Measurements from ENCODE around the gene ZNF451. TPM values are rescaled to one million over a fixed set of nuclear protein-coding genes. Genes with fewer than 3 reads are reported as not detected.

Gene ZNF451
- total RNA-seq, 2 donors from 2014 or later = 30.3 to 35.0 TPM

- Histone ChIP-seq H3K9me3 (no peaks in the 10 kb centered on the region), H3K4me1 (peaks cover 9% of the 10 kb centered on the region), H3K4me3 (no peak overlapping the region), H3K36me3 (replicated peaks in 1 of 2; ENCODE audit: insufficient read depth in 1 of 2, low read depth in 2 of 2) (no peaks in the 10 kb centered on the region), H3K27me3 (no peaks in the 10 kb centered on the region), H3K27ac (no peak overlapping the region)
- TF ChIP-seq CTCF (IDR thresholded peaks at IDR 0.05) = no peak
- no peak for TF ChIP-seq POLR2A (IDR thresholded peaks at IDR 0.05)
- DNase-seq (no peak), ATAC-seq (no peak)
- intact Hi-C loops (cut with DNase I) = no loop called here
- whole genome bisulfite sequencing, 2 donors = 67% methylated on average over 1 of the region's 1 CpG
These were observed 18.7 kb downstream of the ZNF451 start for GRCh38 chr6:57108691-57109090.

- Histone ChIP-seq H3K9me3 (no peaks in the 10 kb centered on the region), H3K4me1 (peaks cover 9% of the 10 kb centered on the region), H3K27me3 (no peaks in the 10 kb centered on the region), H3K27ac (no peak overlapping the region), H3K4me3 (no peak overlapping the region), H3K36me3 (replicated peaks in 1 of 2; ENCODE audit: insufficient read depth in 1 of 2, low read depth in 2 of 2) (no peaks in the 10 kb centered on the region)
- TF ChIP-seq CTCF (IDR thresholded peaks at IDR 0.05) (no peak), POLR2A (IDR thresholded peaks at IDR 0.05) (no peak)
- ATAC-seq (no peak), DNase-seq (no peak)
- intact Hi-C loops (cut with DNase I) = no loop called here
These were observed 19.9 kb downstream of the ZNF451 start for GRCh38 chr6:57109880-57110279.

DNA sequence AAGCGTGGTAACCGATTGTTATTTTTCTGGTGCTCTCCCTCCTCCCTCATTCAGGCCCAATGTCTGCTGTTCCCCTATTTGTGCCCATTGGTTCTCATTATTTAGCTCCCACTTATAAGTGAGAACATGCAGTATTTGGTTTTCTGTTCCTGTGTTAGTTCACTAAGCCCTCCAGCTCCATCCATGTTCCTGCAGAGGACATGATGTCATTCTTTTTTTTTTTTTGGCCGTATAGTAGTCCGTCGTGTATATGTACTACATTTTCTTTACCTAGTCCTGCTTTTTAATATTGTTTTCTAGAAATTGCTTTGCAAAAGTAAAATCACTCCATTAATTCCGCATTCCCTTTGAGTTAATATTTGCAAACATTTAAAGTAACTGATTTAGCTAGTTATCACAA lies 23.1 kb downstream of the ZNF451 start:
- ATAC-seq = no peak
- H3K4me3 ChIP-seq = no peak overlapping the region
- DNase-seq = no peak
- intact Hi-C loops (cut with DNase I) = no loop called here
- TF ChIP-seq POLR2A (IDR thresholded peaks at IDR 0.05) (no peak), CTCF (IDR thresholded peaks at IDR 0.05) (no peak)
- WGBS, 2 donors = 95% methylated on average over 6 of the region's 6 CpGs
- H3K9me3 ChIP-seq = no peaks in the 10 kb centered on the region
- H3K4me1 ChIP-seq = no peaks in the 10 kb centered on the region
- no peaks in the 10 kb centered on the region for H3K36me3 ChIP-seq (replicated peaks in 1 of 2; ENCODE audit: insufficient read depth in 1 of 2, low read depth in 2 of 2)
- no peak overlapping the region for H3K27ac ChIP-seq
- no peaks in the 10 kb centered on the region for H3K27me3 ChIP-seq

GRCh38 chr6:57116776-57117175 lies 26.8 kb downstream of the ZNF451 start:
- Histone ChIP-seq H3K27me3 (no peaks in the 10 kb centered on the region), H3K9me3 (no peaks in the 10 kb centered on the region), H3K36me3 (replicated peaks in 1 of 2; ENCODE audit: insufficient read depth in 1 of 2, low read depth in 2 of 2) (no peaks in the 10 kb centered on the region), H3K27ac (no peak overlapping the region), H3K4me3 (no peak overlapping the region), H3K4me1 (no peaks in the 10 kb centered on the region)
- 30 to 40% methylated on average over 1 of the region's 1 CpG for WGBS, 2 donors
- ATAC-seq (no peak), DNase-seq (no peak)
- intact Hi-C loops (cut with DNase I) = no loop called here
- no peak for TF ChIP-seq POLR2A (IDR thresholded peaks at IDR 0.05)
- no peak for TF ChIP-seq CTCF (IDR thresholded peaks at IDR 0.05)

DNA sequence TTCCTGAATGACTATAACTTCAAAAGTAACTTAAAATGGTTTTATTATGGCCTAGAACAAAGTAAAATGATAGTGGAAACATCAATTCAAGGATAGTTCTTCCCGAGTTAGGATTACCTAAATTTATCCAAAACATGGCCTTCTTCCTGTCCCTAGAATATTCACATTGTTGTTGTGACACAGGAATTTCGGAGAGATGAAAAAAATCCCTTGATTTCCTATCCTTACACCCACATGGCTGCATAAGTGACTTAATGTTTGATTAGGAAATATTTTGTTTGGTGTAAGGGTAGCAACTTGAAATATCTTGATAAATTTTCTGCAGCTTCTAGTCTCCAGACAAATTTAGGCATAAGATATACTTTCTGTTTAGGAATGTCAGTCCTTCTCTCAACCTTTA lies 27.8 kb downstream of the ZNF451 start:
- no peaks in the 10 kb centered on the region for H3K27me3 ChIP-seq
- H3K4me1 ChIP-seq = no peaks in the 10 kb centered on the region
- no peaks in the 10 kb centered on the region for H3K9me3 ChIP-seq
- DNase-seq (no peak), ATAC-seq (no peak)
- 82 to 83% methylated on average over 2 of the region's 2 CpGs for WGBS, 2 donors
- no peak for TF ChIP-seq POLR2A (IDR thresholded peaks at IDR 0.05)
- no peak for TF ChIP-seq CTCF (IDR thresholded peaks at IDR 0.05)
- H3K4me3 ChIP-seq = no peak overlapping the region
- intact Hi-C loops (cut with DNase I) = no loop called here
- no peaks in the 10 kb centered on the region for H3K36me3 ChIP-seq (replicated peaks in 1 of 2; ENCODE audit: insufficient read depth in 1 of 2, low read depth in 2 of 2)
- no peak overlapping the region for H3K27ac ChIP-seq
